GM03348 (cell line): ENCODE data around the gene CBX6.

Source experiments
- DNase-seq: peaks from one replicate; pipeline ENCODE4 v3.0.0; 2012; ENCODE audit warnings: low spot score

Gene CBX6

DNA sequence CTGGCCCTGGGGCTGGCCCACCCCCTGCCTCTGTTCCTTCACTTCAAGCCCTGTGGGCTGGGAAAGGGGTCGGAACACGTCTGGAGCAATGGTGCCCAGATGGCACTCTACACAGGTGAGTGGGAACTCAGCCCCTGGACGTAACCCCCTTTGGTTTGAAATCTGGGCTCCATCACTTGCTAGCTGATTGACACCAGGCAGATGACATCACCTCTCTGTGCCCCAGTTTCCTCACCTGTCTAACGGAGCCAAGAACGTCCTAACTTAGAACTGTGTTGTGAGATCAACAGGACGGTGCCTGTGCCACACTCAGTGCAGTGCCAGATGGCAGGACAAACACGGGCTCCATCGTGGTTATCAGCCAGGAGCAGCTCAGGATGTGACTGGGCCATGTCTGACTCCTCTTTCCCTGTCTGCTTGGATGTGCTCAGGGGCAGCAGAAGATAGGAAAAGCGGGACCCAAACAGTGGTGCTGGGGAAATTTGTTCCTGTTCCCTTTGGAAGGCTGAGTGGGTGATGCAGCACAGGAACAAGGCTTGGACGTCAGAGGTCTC is 52.6 kb downstream of the CBX6 start:
- DNase-seq = no peak

DNA sequence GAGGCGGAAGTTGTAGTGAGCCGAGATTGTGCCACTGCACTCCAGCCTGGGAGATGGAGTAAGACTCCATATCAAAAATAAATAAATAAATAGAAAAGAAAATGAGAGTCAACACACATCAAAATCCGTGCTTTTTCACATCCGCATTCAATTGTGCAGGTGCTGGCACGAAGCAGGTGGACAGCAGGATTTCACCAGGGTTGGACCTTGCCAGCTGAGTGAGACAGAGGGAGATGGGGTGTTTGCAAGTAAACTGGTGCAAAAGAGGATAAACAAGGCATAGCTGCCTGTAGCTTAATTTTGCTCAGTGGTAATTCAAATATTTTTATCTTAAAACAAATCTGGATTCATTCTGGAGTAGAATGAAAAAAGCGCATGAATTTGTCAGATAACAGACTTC is 54.8 kb downstream of the CBX6 start:
- DNase-seq = no peak

- DNase-seq = no peak
Observed at GRCh38 chr22:38815842-38816241, 56.2 kb downstream of the CBX6 start.
